Measurements from ENCODE around the gene NDST1.

DNA sequence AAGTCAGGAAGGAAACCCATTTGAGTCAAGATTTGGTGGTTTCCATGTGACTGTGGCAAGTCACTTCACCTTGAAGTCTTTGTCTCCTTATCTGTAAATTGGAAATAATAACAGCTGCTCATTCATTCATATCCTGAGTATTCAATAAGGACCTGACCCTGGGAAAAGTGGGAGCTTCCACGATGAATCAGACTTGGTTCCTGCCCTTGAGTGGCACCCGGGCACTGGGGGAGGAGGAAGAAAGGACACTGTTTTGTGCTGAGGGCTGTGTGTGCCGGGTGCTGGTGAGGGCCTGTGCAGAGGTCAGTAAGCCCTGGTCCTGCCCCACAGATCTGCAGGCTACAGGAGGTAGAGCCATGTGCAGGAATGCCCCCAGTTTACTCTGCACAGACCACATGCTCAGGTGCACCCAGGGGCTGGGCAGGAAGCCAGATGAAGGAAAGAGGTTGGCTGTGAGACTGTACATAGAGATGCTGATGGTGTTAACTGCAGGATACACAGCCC is 6.8 kb downstream of the NDST1 start:
- TF ChIP-seq RELA (CRISPR knock-in tag; IDR thresholded peaks at IDR 0.05; ENCODE audit: borderline replicate concordance) = no peak
- TF ChIP-seq, protein P1, sequence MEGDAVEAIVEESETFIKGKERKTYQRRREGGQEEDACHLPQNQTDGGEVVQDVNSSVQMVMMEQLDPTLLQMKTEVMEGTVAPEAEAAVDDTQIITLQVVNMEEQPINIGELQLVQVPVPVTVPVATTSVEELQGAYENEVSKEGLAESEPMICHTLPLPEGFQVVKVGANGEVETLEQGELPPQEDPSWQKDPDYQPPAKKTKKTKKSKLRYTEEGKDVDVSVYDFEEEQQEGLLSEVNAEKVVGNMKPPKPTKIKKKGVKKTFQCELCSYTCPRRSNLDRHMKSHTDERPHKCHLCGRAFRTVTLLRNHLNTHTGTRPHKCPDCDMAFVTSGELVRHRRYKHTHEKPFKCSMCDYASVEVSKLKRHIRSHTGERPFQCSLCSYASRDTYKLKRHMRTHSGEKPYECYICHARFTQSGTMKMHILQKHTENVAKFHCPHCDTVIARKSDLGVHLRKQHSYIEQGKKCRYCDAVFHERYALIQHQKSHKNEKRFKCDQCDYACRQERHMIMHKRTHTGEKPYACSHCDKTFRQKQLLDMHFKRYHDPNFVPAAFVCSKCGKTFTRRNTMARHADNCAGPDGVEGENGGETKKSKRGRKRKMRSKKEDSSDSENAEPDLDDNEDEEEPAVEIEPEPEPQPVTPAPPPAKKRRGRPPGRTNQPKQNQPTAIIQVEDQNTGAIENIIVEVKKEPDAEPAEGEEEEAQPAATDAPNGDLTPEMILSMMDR (IDR thresholded peaks at IDR 0.05) = no peak
- TF ChIP-seq, protein P2, sequence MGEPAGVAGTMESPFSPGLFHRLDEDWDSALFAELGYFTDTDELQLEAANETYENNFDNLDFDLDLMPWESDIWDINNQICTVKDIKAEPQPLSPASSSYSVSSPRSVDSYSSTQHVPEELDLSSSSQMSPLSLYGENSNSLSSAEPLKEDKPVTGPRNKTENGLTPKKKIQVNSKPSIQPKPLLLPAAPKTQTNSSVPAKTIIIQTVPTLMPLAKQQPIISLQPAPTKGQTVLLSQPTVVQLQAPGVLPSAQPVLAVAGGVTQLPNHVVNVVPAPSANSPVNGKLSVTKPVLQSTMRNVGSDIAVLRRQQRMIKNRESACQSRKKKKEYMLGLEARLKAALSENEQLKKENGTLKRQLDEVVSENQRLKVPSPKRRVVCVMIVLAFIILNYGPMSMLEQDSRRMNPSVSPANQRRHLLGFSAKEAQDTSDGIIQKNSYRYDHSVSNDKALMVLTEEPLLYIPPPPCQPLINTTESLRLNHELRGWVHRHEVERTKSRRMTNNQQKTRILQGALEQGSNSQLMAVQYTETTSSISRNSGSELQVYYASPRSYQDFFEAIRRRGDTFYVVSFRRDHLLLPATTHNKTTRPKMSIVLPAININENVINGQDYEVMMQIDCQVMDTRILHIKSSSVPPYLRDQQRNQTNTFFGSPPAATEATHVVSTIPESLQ (CRISPR knock-in tag; IDR thresholded peaks at IDR 0.05) = no peak
- no peak for TF ChIP-seq MYBL2 (CRISPR knock-in tag; IDR thresholded peaks at IDR 0.05)
- TF ChIP-seq, protein P3, sequence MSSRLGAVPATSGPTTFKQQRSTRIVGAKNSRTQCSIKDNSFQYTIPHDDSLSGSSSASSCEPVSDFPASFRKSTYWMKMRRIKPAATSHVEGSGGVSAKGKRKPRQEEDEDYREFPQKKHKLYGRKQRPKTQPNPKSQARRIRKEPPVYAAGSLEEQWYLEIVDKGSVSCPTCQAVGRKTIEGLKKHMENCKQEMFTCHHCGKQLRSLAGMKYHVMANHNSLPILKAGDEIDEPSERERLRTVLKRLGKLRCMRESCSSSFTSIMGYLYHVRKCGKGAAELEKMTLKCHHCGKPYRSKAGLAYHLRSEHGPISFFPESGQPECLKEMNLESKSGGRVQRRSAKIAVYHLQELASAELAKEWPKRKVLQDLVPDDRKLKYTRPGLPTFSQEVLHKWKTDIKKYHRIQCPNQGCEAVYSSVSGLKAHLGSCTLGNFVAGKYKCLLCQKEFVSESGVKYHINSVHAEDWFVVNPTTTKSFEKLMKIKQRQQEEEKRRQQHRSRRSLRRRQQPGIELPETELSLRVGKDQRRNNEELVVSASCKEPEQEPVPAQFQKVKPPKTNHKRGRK (CRISPR knock-in tag; IDR thresholded peaks at IDR 0.05; ENCODE audit: borderline replicate concordance) = no peak
- TF ChIP-seq IRF2 (CRISPR knock-in tag; IDR thresholded peaks at IDR 0.05; ENCODE audit: borderline replicate concordance, low read depth) = no peak
- no peak for TF ChIP-seq SMAD3 (CRISPR knock-in tag; IDR thresholded peaks at IDR 0.05; ENCODE audit: borderline replicate concordance)
- no peak for TF ChIP-seq NR2C2 (CRISPR knock-in tag; IDR thresholded peaks at IDR 0.05)
- TF ChIP-seq ATF1 (CRISPR knock-in tag; IDR thresholded peaks at IDR 0.05) = no peak
- TF ChIP-seq, protein P4, sequence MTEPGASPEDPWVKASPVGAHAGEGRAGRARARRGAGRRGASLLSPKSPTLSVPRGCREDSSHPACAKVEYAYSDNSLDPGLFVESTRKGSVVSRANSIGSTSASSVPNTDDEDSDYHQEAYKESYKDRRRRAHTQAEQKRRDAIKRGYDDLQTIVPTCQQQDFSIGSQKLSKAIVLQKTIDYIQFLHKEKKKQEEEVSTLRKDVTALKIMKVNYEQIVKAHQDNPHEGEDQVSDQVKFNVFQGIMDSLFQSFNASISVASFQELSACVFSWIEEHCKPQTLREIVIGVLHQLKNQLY (CRISPR knock-in tag; IDR thresholded peaks at IDR 0.05) = no peak
- no peak for TF ChIP-seq ZNF263 (CRISPR knock-in tag; IDR thresholded peaks at IDR 0.05; ENCODE audit: low read depth)
- no peak for TF ChIP-seq TEAD4 (CRISPR knock-in tag; IDR thresholded peaks at IDR 0.05)
- TF ChIP-seq ZNF317 (CRISPR knock-in tag; IDR thresholded peaks at IDR 0.05; ENCODE audit: borderline replicate concordance, low read depth) = no peak
- TF ChIP-seq ZBTB21 (CRISPR knock-in tag; IDR thresholded peaks at IDR 0.05; ENCODE audit: borderline replicate concordance) = no peak
